Activated CD4-positive, alpha-beta memory T cell treated with anti-CD3 and anti-CD28 coated beads, Interleukin-2, amount 10 ng/mL, durations not matched to agents 7 days and 5 days (primary cell): Measurements from ENCODE around the gene FAM50A. TPM values are rescaled to one million over a fixed set of nuclear protein-coding genes. Genes with fewer than 3 reads are reported as not detected.
A peak's percentile ranks its signal among the peaks of the same experiment; 100 is the strongest.

ENCODE experiments used
- CTCF ChIA-PET: fragments of 350-600 bp; sonication (Branson Sonifier 250); formaldehyde crosslinking; loops from one replicate; lab custom pipeline; 2021; ENCODE audit warnings: antibody characterized with exemption, inconsistent platforms; lab: Charles Lee
- POLR2A ChIA-PET: fragments of 350-600 bp; sonication (Branson Sonifier 250); formaldehyde crosslinking; loops from one replicate; lab custom pipeline; 2021; ENCODE audit warnings: antibody characterized with exemption; lab: Charles Lee
- DNase-seq: peaks from one replicate; pipeline ENCODE4 v3.0.0-alpha.2; 2020
- H3K27ac Mint-ChIP-seq: one replicate; pipeline ENCODE4 v1.8.0; 2021; ENCODE audit warnings: mild to moderate bottlenecking, mixed read lengths
- H3K27me3 Mint-ChIP-seq: one replicate; pipeline ENCODE4 v1.8.0; 2021; ENCODE audit warnings: mixed read lengths
- H3K36me3 Mint-ChIP-seq: one replicate; pipeline ENCODE4 v1.8.0; 2021; ENCODE audit warnings: low read depth, mixed read lengths
- H3K4me1 Mint-ChIP-seq: one replicate; pipeline ENCODE4 v1.8.0; 2021; ENCODE audit warnings: mixed read lengths
- H3K4me3 Mint-ChIP-seq: one replicate; pipeline ENCODE4 v1.8.0; 2021; ENCODE audit warnings: mild to moderate bottlenecking, mixed read lengths
- H3K9me3 Mint-ChIP-seq: one replicate; pipeline ENCODE4 v1.8.0; 2021; ENCODE audit warnings: mixed read lengths
- total RNA-seq, 2 experiments: library from RNA; stranded (reverse); gene quantifications; one replicate each; pipeline ENCODE4 v1.2.3, GENCODE V29; 2021

Gene FAM50A
- total RNA-seq, 2 experiments from 2014 or later: 62.4 to 65.4 TPM

- Mint-ChIP-seq H3K4me1 (peaks cover 17% of the 10 kb centered on the region), H3K9me3 (no peaks in the 10 kb centered on the region)
- CTCF ChIA-PET: no interaction called here
Measured at GRCh38 chrX:154473683-154474082, 29.7 kb downstream of the FAM50A start.

GRCh38 chrX:154476821-154477220, 32.9 kb downstream of the FAM50A start:
- ChIA-PET CTCF (interaction anchor here (1.2 kb wide), 1 partner anchor 14 kb away, joined by 4 read pairs; the partner anchor contains the start of gene SLC10A3), POLR2A (interaction anchor here (1.2 to 5.8 kb wide), 5 partner anchors 9 to 78 kb away, joined by 4 to 27 read pairs (median 9); partner anchors contain the start of genes RPL10, SLC10A3 and UBL4A)
- Mint-ChIP-seq H3K36me3 (peaks cover 3% of the 10 kb centered on the region), H3K9me3 (no peaks in the 10 kb centered on the region), H3K27me3 (no peaks in the 10 kb centered on the region), H3K27ac (peak overlapping the region; percentile 31), H3K4me3 (no peak overlapping the region), H3K4me1 (peaks cover 24% of the 10 kb centered on the region)
- no peak for DNase-seq

More at GRCh38 chrX:154473683-154474082, 29.7 kb downstream of the FAM50A start:
- Mint-ChIP-seq H3K4me3 (no peak overlapping the region), H3K36me3 (peaks cover 14% of the 10 kb centered on the region), H3K27ac (peak overlapping the region; percentile 26), H3K27me3 (no peaks in the 10 kb centered on the region)
- no peak for DNase-seq
- POLR2A ChIA-PET: no interaction called here

- Mint-ChIP-seq H3K9me3 (no peaks in the 10 kb centered on the region), H3K27ac (peak overlapping the region; percentile 66), H3K4me3 (peak overlapping the region; percentile 76), H3K36me3 (peaks cover 3% of the 10 kb centered on the region), H3K4me1 (peaks cover 27% of the 10 kb centered on the region), H3K27me3 (no peaks in the 10 kb centered on the region)
- DNase-seq: no peak
- ChIA-PET CTCF (interaction anchor here (1.2 to 1.3 kb wide), 2 partner anchors 12 to 79 kb away, joined by 3 to 4 read pairs; partner anchors contain the start of genes RPL10 and SLC10A3), POLR2A (interaction anchor here (1.0 to 5.8 kb wide), 6 partner anchors 8 to 79 kb away, joined by 3 to 27 read pairs (median 7); partner anchors contain the start of genes RPL10, SLC10A3 and UBL4A)
Measured at GRCh38 chrX:154477891-154478477, 34.0 kb downstream of the FAM50A start.

GRCh38 chrX:154478728-154479622, 35.0 kb downstream of the FAM50A start, which contains the start of gene LAGE3:
TSS of gene LAGE3 (minus strand) at chrX:154479281. CDS start at chrX:154478915, 366 bp downstream.
- Mint-ChIP-seq H3K27me3 (no peaks in the 10 kb centered on the region), H3K4me3 (peak within 1 kb of the TSS; percentile 76), H3K4me1 (peaks cover 30% of the 10 kb centered on the region), H3K27ac (peak within 1 kb of the TSS; percentile 79), H3K9me3 (no peaks in the 10 kb centered on the region), H3K36me3 (peaks cover 6% of the 10 kb centered on the region)
- ChIA-PET POLR2A (interaction anchor here (1.0 to 5.8 kb wide), 4 partner anchors 11 to 80 kb away, joined by 3 to 27 read pairs (median 8); partner anchors contain the start of genes RPL10 and SLC10A3), CTCF (interaction anchor here (1.3 kb wide), 1 partner anchor 80 kb away, joined by 3 read pairs; the partner anchor contains the start of gene RPL10)
- DNase-seq: peak; percentile 95

- H3K4me1 Mint-ChIP-seq: peaks cover 38% of the 10 kb centered on the region
- ChIA-PET CTCF (no interaction called here), POLR2A (interaction anchor here (1.4 to 5.8 kb wide), 2 partner anchors 9 to 83 kb away, joined by 4 to 27 read pairs; partner anchors contain the start of genes RPL10 and SLC10A3)
Measured at GRCh38 chrX:154481195-154481594, 37.3 kb downstream of the FAM50A start.

GRCh38 chrX:154481911-154482601, 38.1 kb downstream of the FAM50A start:
- ChIA-PET POLR2A (interaction anchor here (1.4 to 5.8 kb wide), 2 partner anchors 8 to 84 kb away, joined by 4 to 27 read pairs; partner anchors contain the start of genes RPL10 and SLC10A3), CTCF (no interaction called here)
- Mint-ChIP-seq H3K27ac (no peak overlapping the region), H3K4me1 (peaks cover 34% of the 10 kb centered on the region), H3K4me3 (no peak overlapping the region), H3K36me3 (peaks cover 11% of the 10 kb centered on the region), H3K9me3 (no peaks in the 10 kb centered on the region), H3K27me3 (no peaks in the 10 kb centered on the region)
- no peak for DNase-seq

More at GRCh38 chrX:154481195-154481594, 37.3 kb downstream of the FAM50A start:
- Mint-ChIP-seq H3K27ac (peak overlapping the region; percentile 62), H3K36me3 (peaks cover 11% of the 10 kb centered on the region), H3K4me3 (no peak overlapping the region), H3K9me3 (no peaks in the 10 kb centered on the region), H3K27me3 (no peaks in the 10 kb centered on the region)
- no peak for DNase-seq

- POLR2A ChIA-PET: interaction anchor here (1.0 to 1.4 kb wide), 2 partner anchors 54 to 70 kb away, joined by 3 to 4 read pairs; partner anchors contain the start of gene ATP6AP1
- no peak for DNase-seq
- CTCF ChIA-PET: no interaction called here
- Mint-ChIP-seq H3K36me3 (peaks cover 13% of the 10 kb centered on the region), H3K9me3 (no peaks in the 10 kb centered on the region), H3K27me3 (no peaks in the 10 kb centered on the region), H3K27ac (no peak overlapping the region), H3K4me3 (no peak overlapping the region), H3K4me1 (peaks cover 30% of the 10 kb centered on the region)
Measured at GRCh38 chrX:154482786-154483185, 38.8 kb downstream of the FAM50A start.

GRCh38 chrX:154483325-154483724, 39.4 kb downstream of the FAM50A start:
- H3K27me3 Mint-ChIP-seq: no peaks in the 10 kb centered on the region
- POLR2A ChIA-PET: interaction anchor here (1.0 to 1.4 kb wide), 2 partner anchors 54 to 71 kb away, joined by 3 to 4 read pairs; partner anchors contain the start of gene ATP6AP1
- CTCF ChIA-PET: no interaction called here
- H3K4me1 Mint-ChIP-seq: peaks cover 32% of the 10 kb centered on the region
- no peak for DNase-seq
- no peak overlapping the region for H3K4me3 Mint-ChIP-seq
- peaks cover 18% of the 10 kb centered on the region for H3K36me3 Mint-ChIP-seq
- H3K27ac Mint-ChIP-seq: no peak overlapping the region
- H3K9me3 Mint-ChIP-seq: no peaks in the 10 kb centered on the region

- peak overlapping the region; percentile 31 for H3K27ac Mint-ChIP-seq
- H3K36me3 Mint-ChIP-seq: peaks cover 18% of the 10 kb centered on the region
- ChIA-PET POLR2A (interaction anchor here (1.6 to 4.3 kb wide), 2 partner anchors 43 to 86 kb away, joined by 5 to 30 read pairs; partner anchors contain the start of gene RPL10), CTCF (no interaction called here)
- peak; percentile 20 for DNase-seq
- H3K4me3 Mint-ChIP-seq: peak overlapping the region; percentile 58
- H3K4me1 Mint-ChIP-seq: peaks cover 39% of the 10 kb centered on the region
- no peaks in the 10 kb centered on the region for H3K27me3 Mint-ChIP-seq
- no peaks in the 10 kb centered on the region for H3K9me3 Mint-ChIP-seq
Measured at GRCh38 chrX:154484255-154485149, 40.6 kb downstream of the FAM50A start.

GRCh38 chrX:154485150-154486051, 41.5 kb downstream of the FAM50A start:
- ChIA-PET POLR2A (interaction anchor here (1.1 to 4.3 kb wide), 5 partner anchors 8 to 87 kb away, joined by 3 to 30 read pairs (median 5); partner anchors contain the start of genes PLXNA3 and RPL10), CTCF (no interaction called here)
- H3K36me3 Mint-ChIP-seq: peaks cover 18% of the 10 kb centered on the region
- no peaks in the 10 kb centered on the region for H3K9me3 Mint-ChIP-seq
- peak overlapping the region; percentile 64 for H3K27ac Mint-ChIP-seq
- no peak for DNase-seq
- H3K4me3 Mint-ChIP-seq: peak overlapping the region; percentile 58
- no peaks in the 10 kb centered on the region for H3K27me3 Mint-ChIP-seq
- peaks cover 40% of the 10 kb centered on the region for H3K4me1 Mint-ChIP-seq
